HEK293T (cell line): Measurements from ENCODE around the gene PLXNA3.

Experiments
- CTCF ChIA-PET: fragments of 350-600 bp; formaldehyde crosslinking; extraction: SDS; loops from one replicate; lab custom pipeline; 2021; ENCODE audit warnings: antibody characterized with exemption, inconsistent platforms; lab: Yijun Ruan, JAX
- POLR2A ChIA-PET: fragments of 350-600 bp; formaldehyde crosslinking; extraction: SDS; loops from one replicate; lab custom pipeline; 2020; ENCODE audit warnings: antibody characterized with exemption, inconsistent platforms; lab: Yijun Ruan, JAX
- DNase-seq: peaks from one replicate; pipeline ENCODE4 v3.0.0; 2012; ENCODE audit warnings: mixed read lengths; ENCODE audit errors: extremely low spot score
- ARNT ChIP-seq: fragments of 450-650 bp; IDR thresholded peaks from 2 replicates; pipeline ENCODE4 v1.6.1; 2017; ENCODE audit warnings: mild to moderate bottlenecking
- BHLHE40 ChIP-seq: fragments of 450-650 bp; IDR thresholded peaks from 2 replicates; pipeline ENCODE4 v1.6.1; 2016; ENCODE audit warnings: mild to moderate bottlenecking, moderate library complexity, borderline replicate concordance
- CTBP1 ChIP-seq: fragments of 450-650 bp; IDR thresholded peaks from 2 replicates; pipeline ENCODE4 v1.6.1; 2016; ENCODE audit warnings: borderline replicate concordance
- ELF4 ChIP-seq: fragments of 450-650 bp; IDR thresholded peaks from 2 replicates; pipeline ENCODE4 v1.6.1; 2017; ENCODE audit warnings: antibody characterized with exemption
- FOXA1 ChIP-seq: fragments of 450-650 bp; IDR thresholded peaks from 2 replicates; pipeline ENCODE4 v1.6.1; 2016; ENCODE audit warnings: mild to moderate bottlenecking
- FOXK2 ChIP-seq: fragments of 450-650 bp; IDR thresholded peaks from 2 replicates; pipeline ENCODE4 v1.6.1; 2016; ENCODE audit warnings: mild to moderate bottlenecking
- FOXM1 ChIP-seq: fragments of 450-650 bp; IDR thresholded peaks from 2 replicates; pipeline ENCODE4 v1.6.1; 2017; ENCODE audit warnings: mild to moderate bottlenecking, borderline replicate concordance
- HDGF ChIP-seq: fragments of 450-650 bp; IDR thresholded peaks from 2 replicates; pipeline ENCODE4 v1.6.1; 2017; ENCODE audit warnings: antibody characterized with exemption, borderline replicate concordance
- L3MBTL2 ChIP-seq: fragments of 450-650 bp; conservative IDR thresholded peaks from 2 replicates; pipeline ENCODE4 v1.6.1; 2016; ENCODE audit warnings: mild to moderate bottlenecking
- LEF1 ChIP-seq: fragments of 450-650 bp; IDR thresholded peaks from 2 replicates; pipeline ENCODE4 v1.6.1; 2017; ENCODE audit warnings: mild to moderate bottlenecking, borderline replicate concordance
- NFRKB ChIP-seq: fragments of 450-650 bp; IDR thresholded peaks from 2 replicates; pipeline ENCODE4 v1.6.1; 2016; ENCODE audit warnings: mild to moderate bottlenecking, moderate library complexity
- SP1 ChIP-seq: fragments of 450-650 bp; IDR thresholded peaks from 2 replicates; pipeline ENCODE4 v1.6.1; 2017
- SUZ12 ChIP-seq: fragments of 450-650 bp; IDR thresholded peaks from 2 replicates; pipeline ENCODE4 v1.6.1; 2016; ENCODE audit warnings: mild to moderate bottlenecking
- TARDBP ChIP-seq: fragments of 450-650 bp; IDR thresholded peaks from 2 replicates; pipeline ENCODE4 v1.6.1; 2016
- ZNF384 ChIP-seq: fragments of 450-650 bp; IDR thresholded peaks from 2 replicates; pipeline ENCODE4 v1.6.1; 2016
- TF ChIP-seq, protein P1 (sequence below): fragments of 450-650 bp; IDR thresholded peaks from 2 replicates; pipeline ENCODE4 v1.6.1; 2016

PLXNA3 gene

DNA sequence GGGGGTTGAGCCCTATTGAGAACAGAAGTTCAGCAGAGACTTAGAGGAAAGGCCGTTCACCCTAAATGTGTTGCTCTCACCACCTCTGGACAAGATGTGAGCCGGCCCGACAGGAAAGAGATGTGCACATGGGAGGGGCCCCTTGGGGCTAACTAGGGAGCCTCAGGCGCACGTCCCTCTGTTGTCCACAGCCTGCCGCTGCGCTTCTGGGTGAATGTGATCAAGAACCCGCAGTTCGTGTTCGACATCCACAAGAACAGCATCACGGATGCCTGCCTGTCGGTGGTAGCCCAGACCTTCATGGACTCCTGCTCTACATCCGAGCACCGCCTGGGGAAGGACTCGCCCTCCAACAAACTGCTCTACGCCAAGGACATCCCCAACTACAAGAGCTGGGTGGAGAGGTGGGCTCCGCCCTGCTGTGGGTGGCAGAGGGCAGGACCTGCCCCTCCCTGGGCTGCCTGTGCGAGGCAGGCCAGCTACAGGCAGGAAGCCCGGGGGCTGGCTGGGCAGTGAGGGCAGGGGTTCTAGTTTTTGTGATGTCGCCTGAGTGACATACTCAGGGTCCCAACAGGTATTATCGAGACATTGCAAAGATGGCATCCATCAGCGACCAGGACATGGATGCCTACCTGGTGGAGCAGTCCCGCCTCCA is 13.0 kb downstream of the PLXNA3 start:
- ChIA-PET POLR2A (no interaction called here), CTCF (no interaction called here)
- DNase-seq, result no peak
- TF ChIP-seq BHLHE40 (no peak), HDGF (no peak), FOXM1 (no peak), FOXA1 (no peak), L3MBTL2 (no peak), SP1 (no peak), SUZ12 (no peak), ELF4 (no peak), ZNF384 (no peak), FOXK2 (no peak), ARNT (no peak), CTBP1 (no peak), NFRKB (no peak), LEF1 (no peak), TARDBP (no peak)
- TF ChIP-seq, protein P1, sequence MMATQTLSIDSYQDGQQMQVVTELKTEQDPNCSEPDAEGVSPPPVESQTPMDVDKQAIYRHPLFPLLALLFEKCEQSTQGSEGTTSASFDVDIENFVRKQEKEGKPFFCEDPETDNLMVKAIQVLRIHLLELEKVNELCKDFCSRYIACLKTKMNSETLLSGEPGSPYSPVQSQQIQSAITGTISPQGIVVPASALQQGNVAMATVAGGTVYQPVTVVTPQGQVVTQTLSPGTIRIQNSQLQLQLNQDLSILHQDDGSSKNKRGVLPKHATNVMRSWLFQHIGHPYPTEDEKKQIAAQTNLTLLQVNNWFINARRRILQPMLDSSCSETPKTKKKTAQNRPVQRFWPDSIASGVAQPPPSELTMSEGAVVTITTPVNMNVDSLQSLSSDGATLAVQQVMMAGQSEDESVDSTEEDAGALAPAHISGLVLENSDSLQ, result no peak

DNA sequence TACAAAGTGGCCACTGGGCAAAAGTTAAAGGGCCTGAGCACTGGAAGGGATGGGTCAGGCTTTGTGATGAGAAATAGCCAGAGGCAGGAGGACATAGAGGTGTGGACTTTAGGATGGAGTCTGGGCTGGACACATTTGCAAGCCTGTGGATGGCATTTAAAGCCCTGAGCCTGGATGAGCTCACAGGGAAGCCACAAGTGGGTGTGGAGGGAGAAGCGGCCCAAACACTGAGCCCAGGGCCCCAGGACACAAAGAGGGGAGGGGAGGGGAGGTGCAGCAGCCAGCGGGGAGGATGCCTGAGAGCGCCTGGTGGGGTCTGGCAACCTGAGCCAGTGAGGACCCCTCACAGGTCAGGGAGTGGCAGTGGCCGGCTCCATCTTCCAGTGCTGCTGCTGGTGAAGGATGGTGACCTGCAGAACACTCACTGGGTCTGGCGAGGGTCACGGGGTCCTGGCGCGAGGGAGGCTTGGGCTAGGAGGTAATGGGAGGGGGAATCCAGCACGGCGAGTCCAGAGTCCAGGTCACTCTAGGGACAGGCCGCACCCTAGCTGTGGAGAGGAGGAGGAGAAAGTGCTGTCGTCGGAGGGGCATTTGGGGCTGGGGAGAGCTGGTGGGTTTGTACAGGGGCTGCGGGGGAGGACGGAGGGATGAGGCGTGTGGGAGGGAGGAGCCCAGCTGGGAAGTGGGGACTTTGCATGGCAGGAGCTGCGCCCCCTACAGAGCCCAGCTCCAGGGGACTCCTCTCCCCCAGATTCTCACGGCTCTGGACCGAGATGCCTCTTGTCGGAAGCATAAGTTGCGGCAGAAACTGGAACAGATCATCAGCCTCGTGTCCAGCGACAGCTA is 14.0 kb downstream of the PLXNA3 start:
- CTCF ChIA-PET, result no interaction called here
- DNase-seq, result no peak
- TF ChIP-seq NFRKB (no peak), FOXA1 (no peak), FOXK2 (no peak), LEF1 (no peak), FOXM1 (no peak), ZNF384 (no peak), SUZ12 (no peak), SP1 (no peak), BHLHE40 (no peak), ELF4 (no peak), L3MBTL2 (no peak), TARDBP (no peak), ARNT (no peak), HDGF (no peak)
- POLR2A ChIA-PET, result interaction anchor here (0.9 kb wide), 1 partner anchor 27 kb away, joined by 3 read pairs; no protein-coding TSS in a partner anchor

DNA sequence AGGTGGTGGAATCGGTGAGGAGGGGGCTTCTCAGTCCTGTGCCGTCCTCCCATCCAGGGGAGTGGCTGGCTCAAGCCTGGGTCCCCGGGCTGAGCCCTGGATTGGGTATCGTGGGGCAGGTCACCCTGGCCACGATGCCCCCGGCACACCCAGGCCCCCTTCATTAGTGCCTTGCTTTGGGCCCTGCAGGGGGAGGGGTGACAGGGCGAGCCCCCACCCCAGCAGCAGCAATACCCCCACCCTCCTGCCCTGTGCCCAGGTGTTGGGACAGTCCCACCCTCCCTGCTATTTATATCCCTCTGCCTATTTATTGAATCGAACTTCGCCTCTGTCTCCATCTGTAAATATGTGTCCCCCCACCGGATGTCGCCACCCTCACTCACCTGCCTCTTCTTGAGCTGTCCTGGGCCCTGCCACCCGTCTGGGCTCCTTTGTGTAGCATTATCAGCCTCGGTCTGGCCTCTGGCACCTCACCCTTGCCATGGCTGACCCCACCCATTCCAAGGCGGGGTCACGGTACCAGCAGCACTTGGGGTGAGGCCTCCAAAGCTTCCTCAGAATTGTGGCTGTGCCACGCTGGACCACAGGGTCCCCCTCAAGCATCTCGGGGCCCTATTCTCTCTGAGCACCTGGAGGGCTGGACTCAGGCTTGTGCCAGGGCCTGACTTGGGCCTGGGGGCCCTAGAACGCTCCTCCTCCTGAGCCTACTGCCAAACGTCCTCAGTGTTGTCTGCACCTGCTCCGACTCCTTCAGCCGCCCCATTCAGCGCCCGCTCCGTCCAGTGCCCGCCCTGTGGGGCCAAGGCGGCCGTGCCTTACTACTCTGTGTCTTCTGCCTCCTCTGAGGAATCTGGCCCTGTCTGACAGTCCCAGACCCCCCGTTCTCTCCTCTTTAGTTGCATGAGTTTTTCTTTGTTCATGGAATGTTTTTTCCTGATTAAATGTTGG is 14.9 kb downstream of the PLXNA3 start:
- DNase-seq, result no peak
- POLR2A ChIA-PET, result interaction anchor here (0.9 kb wide), 1 partner anchor 28 kb away, joined by 3 read pairs; no protein-coding TSS in a partner anchor
- CTCF ChIA-PET, result interaction anchor here (0.6 kb wide), 1 partner anchor 55 kb away, joined by 4 read pairs; no protein-coding TSS in a partner anchor
- no peak for TF ChIP-seq FOXM1

DNA sequence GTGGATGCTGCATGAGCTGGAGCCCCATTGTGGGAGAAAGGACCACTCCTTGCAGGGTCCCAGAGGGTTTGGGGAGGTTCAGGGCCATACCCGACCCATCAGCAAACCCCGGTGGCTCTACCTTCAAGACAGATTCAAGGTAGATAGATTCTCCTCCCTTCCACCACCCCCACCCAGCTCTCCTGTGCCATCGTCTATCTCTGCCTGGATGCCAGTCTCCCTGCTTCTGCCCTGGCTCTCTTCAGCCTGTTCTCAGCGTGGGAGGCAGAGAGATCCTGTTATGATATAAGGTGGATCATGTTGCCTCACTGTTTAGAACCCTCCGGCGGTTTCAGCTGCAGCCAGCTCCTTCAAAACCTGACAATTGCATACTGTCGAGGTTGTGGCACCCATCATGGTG is 15.6 kb downstream of the PLXNA3 start:
- CTCF ChIA-PET, result interaction anchor here (0.6 kb wide), 1 partner anchor 54 kb away, joined by 4 read pairs; no protein-coding TSS in a partner anchor
- POLR2A ChIA-PET, result no interaction called here
- DNase-seq, result no peak

DNA sequence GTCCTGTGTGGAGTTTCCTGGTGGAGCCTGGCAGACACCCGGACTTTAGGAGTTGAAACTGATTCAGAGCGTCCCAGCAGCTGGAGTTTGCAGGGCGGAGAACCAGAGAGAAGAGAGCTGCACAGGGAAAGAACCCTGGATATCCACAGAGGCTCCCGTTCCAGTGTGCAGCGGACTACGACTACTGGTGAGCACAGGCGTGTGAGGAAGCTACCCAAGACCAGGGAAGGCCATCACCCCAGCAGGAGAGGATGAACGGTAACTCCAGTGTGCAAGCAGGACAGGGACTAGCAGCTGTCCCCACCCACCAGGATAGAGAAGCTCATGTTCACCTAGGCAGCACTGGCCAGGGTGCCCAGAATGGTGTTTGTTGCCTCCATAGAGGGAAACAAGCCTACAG is 18.7 kb downstream of the PLXNA3 start:
- no peak for TF ChIP-seq L3MBTL2
- no peak for TF ChIP-seq ELF4
- TF ChIP-seq TARDBP, result no peak
- TF ChIP-seq BHLHE40, result no peak
- no peak for TF ChIP-seq CTBP1
- TF ChIP-seq NFRKB, result no peak
- no peak for TF ChIP-seq FOXK2
- TF ChIP-seq, protein P1, result no peak
- no peak for TF ChIP-seq FOXM1
- no peak for TF ChIP-seq ZNF384
- TF ChIP-seq SUZ12, result no peak
- no peak for TF ChIP-seq FOXA1
- TF ChIP-seq ARNT, result no peak
- no peak for TF ChIP-seq HDGF
- no peak for TF ChIP-seq LEF1
- TF ChIP-seq SP1, result no peak
- CTCF ChIA-PET, result interaction anchor here (1.6 kb wide), 1 partner anchor 50 kb away, joined by 9 read pairs; no protein-coding TSS in a partner anchor
- DNase-seq, result no peak
- POLR2A ChIA-PET, result interaction anchor here (1.1 to 2.5 kb wide), 7 partner anchors 9 to 77 kb away, joined by 3 to 12 read pairs (median 5); partner anchors contain the start of genes FAM50A, SLC10A3 and UBL4A

More for the DNA sequence above, 15.6 kb downstream of the PLXNA3 start:
- TF ChIP-seq NFRKB, result no peak
- no peak for TF ChIP-seq LEF1
- no peak for TF ChIP-seq ZNF384
- no peak for TF ChIP-seq FOXM1
- no peak for TF ChIP-seq BHLHE40
- no peak for TF ChIP-seq HDGF
- TF ChIP-seq ARNT, result no peak
- TF ChIP-seq, protein P1, result no peak
- TF ChIP-seq FOXA1, result no peak
- TF ChIP-seq TARDBP, result no peak
- no peak for TF ChIP-seq SP1
- no peak for TF ChIP-seq ELF4
- no peak for TF ChIP-seq L3MBTL2
- TF ChIP-seq CTBP1, result no peak
- no peak for TF ChIP-seq SUZ12
- no peak for TF ChIP-seq FOXK2
